Neural progenitor cell (in vitro differentiated cells): Measurements from ENCODE around the gene TRIM10. TPM values are rescaled to one million over a fixed set of nuclear protein-coding genes. Genes with fewer than 3 reads are reported as not detected.

ENCODE experiments used
- DNase-seq: peaks from one replicate; pipeline ENCODE4 v3.0.0-alpha.2; 2016; ENCODE audit warnings: low spot score
- H2AFZ ChIP-seq: fragments of 200-600 bp; sonication (generic); replicated peaks from 2 replicates; pipeline ENCODE4 v1.6.1; 2016; ENCODE audit warnings: antibody characterized with exemption
- H3F3A ChIP-seq: fragments of 200-600 bp; sonication (generic); 2 replicates; pipeline ENCODE4 v1.6.1; 2016; ENCODE audit warnings: antibody characterized with exemption, low read depth
- H3K27ac ChIP-seq: fragments of 200-600 bp; sonication (generic); 2 replicates; pipeline ENCODE4 v1.5.1; 2016; ENCODE audit warnings: mild to moderate bottlenecking
- H3K27me3 ChIP-seq: fragments of 200-600 bp; sonication (generic); 2 replicates; pipeline ENCODE4 v1.6.1; 2016; ENCODE audit warnings: mild to moderate bottlenecking, moderate library complexity
- H3K36me3 ChIP-seq: fragments of 200-600 bp; sonication (generic); 2 replicates; pipeline ENCODE4 v1.5.1; 2016
- H3K4me1 ChIP-seq: fragments of 200-600 bp; sonication (generic); 2 replicates; pipeline ENCODE4 v1.6.1; 2016; ENCODE audit warnings: mixed run types
- H3K4me2 ChIP-seq: fragments of 200-600 bp; sonication (generic); 2 replicates; pipeline ENCODE4 v1.6.1; 2016
- H3K4me3 ChIP-seq: fragments of 200-600 bp; sonication (generic); 2 replicates; pipeline ENCODE4 v1.5.1; 2016
- H3K79me2 ChIP-seq: fragments of 200-600 bp; sonication (generic); 2 replicates; pipeline ENCODE4 v1.6.1; 2016; ENCODE audit warnings: low read depth
- H3K9ac ChIP-seq: fragments of 200-600 bp; sonication (generic); 2 replicates; pipeline ENCODE4 v1.6.1; 2016
- H3K9me3 ChIP-seq: fragments of 200-600 bp; sonication (generic); 2 replicates; pipeline ENCODE4 v1.5.1; 2016; ENCODE audit warnings: low read depth
- H4K20me1 ChIP-seq: fragments of 200-600 bp; sonication (generic); 2 replicates; pipeline ENCODE4 v1.6.1; 2016; ENCODE audit warnings: low read depth
- H3K27ac Mint-ChIP-seq: 3 replicates; pipeline ENCODE4 v1.8.0; 2021; ENCODE audit warnings: mixed read lengths
- H3K27me3 Mint-ChIP-seq: 2 replicates; pipeline ENCODE4 v1.8.0; 2022; ENCODE audit warnings: low read depth, mild to moderate bottlenecking, inconsistent platforms, moderate library complexity, mixed read lengths; ENCODE audit not compliant: insufficient read depth
- H3K36me3 Mint-ChIP-seq: 3 replicates; pipeline ENCODE4 v1.8.0; 2021; ENCODE audit warnings: mixed read lengths
- H3K4me1 Mint-ChIP-seq: 3 replicates; pipeline ENCODE4 v1.8.0; 2021; ENCODE audit warnings: mixed read lengths
- H3K4me3 Mint-ChIP-seq: 3 replicates; pipeline ENCODE4 v1.8.0; 2021; ENCODE audit warnings: mild to moderate bottlenecking, moderate library complexity, mixed read lengths
- H3K9me3 Mint-ChIP-seq: 3 replicates; pipeline ENCODE4 v1.8.0; 2020; ENCODE audit warnings: mixed read lengths
- EZH2 ChIP-seq: fragments of 200-600 bp; sonication (generic); IDR thresholded peaks from 2 replicates; pipeline ENCODE4 v1.6.1; 2017; ENCODE audit warnings: antibody characterized with exemption, mild to moderate bottlenecking, moderate library complexity
- EZH2phosphoT487 ChIP-seq: fragments of 200-600 bp; sonication (generic); IDR thresholded peaks from 2 replicates; pipeline ENCODE4 v1.6.1; 2017; ENCODE audit warnings: antibody characterized with exemption
- total RNA-seq: library from RNA; depleted of rRNA; stranded (reverse); fragments of >200 nt; gene quantifications from 2 replicates; pipeline ENCODE4 v1.2.3, GENCODE V29; 2015; ENCODE audit warnings: low replicate concordance
- TF ChIP-seq, protein P1 (sequence below): fragments of 200-600 bp; sonication (generic); IDR thresholded peaks from 2 replicates; pipeline ENCODE4 v1.5.1; 2017; ENCODE audit warnings: antibody characterized with exemption, mild to moderate bottlenecking

Gene TRIM10
- total RNA-seq, 1 donor from 2014 or later, result not detected

DNA sequence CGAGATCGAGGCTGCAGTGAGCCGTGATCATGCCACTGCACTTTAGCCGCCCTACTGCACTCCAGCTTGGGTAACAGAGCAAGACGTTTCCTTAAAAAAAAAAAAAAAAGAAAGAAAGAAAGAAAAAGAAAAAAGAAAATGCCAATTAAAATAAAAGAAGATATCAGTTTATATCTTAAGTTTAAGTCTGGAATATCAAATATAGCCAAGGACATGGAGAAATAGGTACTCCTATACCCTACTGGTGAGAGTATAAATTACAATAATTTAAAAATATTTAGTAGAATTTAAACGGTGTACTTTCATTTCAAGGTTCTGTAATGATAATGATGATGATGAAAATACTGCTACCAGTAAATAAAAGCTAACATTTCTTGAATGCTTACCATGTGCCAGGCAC, 44.3 kb downstream of the TRIM10 start:
- no peaks in the 10 kb centered on the region for H3K36me3 ChIP-seq
- no peaks in the 10 kb centered on the region for H3K4me1 Mint-ChIP-seq
- no peak overlapping the region for H2AFZ ChIP-seq
- H3K4me2 ChIP-seq, result no peak overlapping the region
- no peaks in the 10 kb centered on the region for H3K79me2 ChIP-seq
- DNase-seq, result no peak
- H4K20me1 ChIP-seq, result no peaks in the 10 kb centered on the region
- H3K9me3 ChIP-seq, result no peaks in the 10 kb centered on the region
- TF ChIP-seq EZH2, result no peak
- TF ChIP-seq, protein P1, sequence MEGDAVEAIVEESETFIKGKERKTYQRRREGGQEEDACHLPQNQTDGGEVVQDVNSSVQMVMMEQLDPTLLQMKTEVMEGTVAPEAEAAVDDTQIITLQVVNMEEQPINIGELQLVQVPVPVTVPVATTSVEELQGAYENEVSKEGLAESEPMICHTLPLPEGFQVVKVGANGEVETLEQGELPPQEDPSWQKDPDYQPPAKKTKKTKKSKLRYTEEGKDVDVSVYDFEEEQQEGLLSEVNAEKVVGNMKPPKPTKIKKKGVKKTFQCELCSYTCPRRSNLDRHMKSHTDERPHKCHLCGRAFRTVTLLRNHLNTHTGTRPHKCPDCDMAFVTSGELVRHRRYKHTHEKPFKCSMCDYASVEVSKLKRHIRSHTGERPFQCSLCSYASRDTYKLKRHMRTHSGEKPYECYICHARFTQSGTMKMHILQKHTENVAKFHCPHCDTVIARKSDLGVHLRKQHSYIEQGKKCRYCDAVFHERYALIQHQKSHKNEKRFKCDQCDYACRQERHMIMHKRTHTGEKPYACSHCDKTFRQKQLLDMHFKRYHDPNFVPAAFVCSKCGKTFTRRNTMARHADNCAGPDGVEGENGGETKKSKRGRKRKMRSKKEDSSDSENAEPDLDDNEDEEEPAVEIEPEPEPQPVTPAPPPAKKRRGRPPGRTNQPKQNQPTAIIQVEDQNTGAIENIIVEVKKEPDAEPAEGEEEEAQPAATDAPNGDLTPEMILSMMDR, result peak; percentile 22
- no peak for TF ChIP-seq EZH2phosphoT487
- peaks cover 14% of the 10 kb centered on the region for H3K27me3 Mint-ChIP-seq
- H3K4me3 ChIP-seq, result no peak overlapping the region
- H3K9me3 Mint-ChIP-seq, result no peaks in the 10 kb centered on the region
- H3K27ac Mint-ChIP-seq, result no peak overlapping the region
- H3K4me1 ChIP-seq, result no peaks in the 10 kb centered on the region
- H3F3A ChIP-seq, result no peaks in the 10 kb centered on the region
- no peak overlapping the region for H3K27ac ChIP-seq
- no peak overlapping the region for H3K4me3 Mint-ChIP-seq
- H3K27me3 ChIP-seq, result peaks cover 60% of the 10 kb centered on the region
- H3K36me3 Mint-ChIP-seq, result no peaks in the 10 kb centered on the region
- no peak overlapping the region for H3K9ac ChIP-seq

- H3K4me3 Mint-ChIP-seq, result no peak overlapping the region
- H3K4me1 Mint-ChIP-seq, result no peaks in the 10 kb centered on the region
- Histone ChIP-seq H3K27me3 (peaks cover 83% of the 10 kb centered on the region), H3K27ac (no peak overlapping the region), H3K36me3 (no peaks in the 10 kb centered on the region), H3F3A (no peaks in the 10 kb centered on the region), H3K9me3 (no peaks in the 10 kb centered on the region), H4K20me1 (no peaks in the 10 kb centered on the region), H2AFZ (no peak overlapping the region), H3K4me3 (no peak overlapping the region), H3K79me2 (no peaks in the 10 kb centered on the region), H3K9ac (no peak overlapping the region), H3K4me2 (no peak overlapping the region), H3K4me1 (no peaks in the 10 kb centered on the region)
- no peaks in the 10 kb centered on the region for H3K9me3 Mint-ChIP-seq
- H3K27me3 Mint-ChIP-seq, result peaks cover 21% of the 10 kb centered on the region
- DNase-seq, result no peak
- TF ChIP-seq EZH2 (no peak), EZH2phosphoT487 (no peak)
- TF ChIP-seq, protein P1, result no peak
- H3K27ac Mint-ChIP-seq, result no peak overlapping the region
- no peaks in the 10 kb centered on the region for H3K36me3 Mint-ChIP-seq
These were observed 47.2 kb downstream of the TRIM10 start for GRCh38 chr6:30113841-30114240.

DNA sequence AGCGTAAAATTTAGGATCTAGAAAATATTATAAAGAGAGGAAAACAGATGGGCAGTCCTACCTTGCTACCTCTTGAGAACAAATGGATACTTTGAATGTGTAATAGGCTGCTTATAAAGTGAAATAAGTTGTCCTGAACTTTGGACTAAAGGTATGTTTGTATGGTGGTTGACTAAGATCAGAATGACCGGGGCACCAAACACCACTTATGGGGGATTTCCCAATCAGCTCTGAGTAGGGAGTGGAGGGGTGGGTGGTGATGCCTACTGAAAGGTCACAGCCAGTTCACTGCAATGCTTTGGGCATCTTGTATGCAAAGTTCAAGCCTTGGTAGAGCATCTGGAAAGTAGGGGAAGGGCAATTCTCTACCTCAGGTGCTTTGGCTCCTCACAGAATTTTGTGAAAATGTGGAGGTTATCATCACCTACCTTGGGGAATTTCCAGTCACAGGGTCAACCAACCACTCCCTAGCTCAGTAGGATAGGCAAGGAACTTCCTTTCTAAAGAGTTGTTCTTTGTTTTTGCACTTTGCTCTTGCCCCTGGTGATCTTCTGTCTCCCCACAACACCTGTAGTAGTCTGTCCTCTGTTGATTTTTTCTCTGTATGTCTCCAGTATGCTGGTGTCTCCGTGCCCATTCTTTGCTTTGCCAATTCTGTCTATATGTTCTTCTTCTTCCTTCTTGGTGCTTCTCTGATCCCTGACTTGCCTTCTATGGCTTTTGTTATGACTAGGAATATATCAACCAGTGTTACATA, 47.8 kb downstream of the TRIM10 start, which contains the start of gene TRIM31:
TRIM31 (minus strand) TSS at position 88 of the 757 bp plus-strand sequence. CDS start 285 bp downstream, outside the sequence.
- Mint-ChIP-seq H3K36me3 (no peaks in the 10 kb centered on the region), H3K4me3 (no peak within 1 kb of the TSS), H3K4me1 (no peaks in the 10 kb centered on the region), H3K27me3 (peaks cover 19% of the 10 kb centered on the region), H3K27ac (no peak within 1 kb of the TSS), H3K9me3 (no peaks in the 10 kb centered on the region)
- H3K9ac ChIP-seq, result no peak within 1 kb of the TSS
- H3F3A ChIP-seq, result no peaks in the 10 kb centered on the region
- H4K20me1 ChIP-seq, result no peaks in the 10 kb centered on the region
- peaks cover 89% of the 10 kb centered on the region for H3K27me3 ChIP-seq
- H2AFZ ChIP-seq, result no peak within 1 kb of the TSS
- no peak within 1 kb of the TSS for H3K27ac ChIP-seq
- no peaks in the 10 kb centered on the region for H3K4me1 ChIP-seq
- H3K4me2 ChIP-seq, result no peak within 1 kb of the TSS
- H3K4me3 ChIP-seq, result no peak within 1 kb of the TSS
- H3K36me3 ChIP-seq, result no peaks in the 10 kb centered on the region
- H3K9me3 ChIP-seq, result no peaks in the 10 kb centered on the region
- TF ChIP-seq EZH2, result no peak
- no peaks in the 10 kb centered on the region for H3K79me2 ChIP-seq
- no peak for DNase-seq

DNA sequence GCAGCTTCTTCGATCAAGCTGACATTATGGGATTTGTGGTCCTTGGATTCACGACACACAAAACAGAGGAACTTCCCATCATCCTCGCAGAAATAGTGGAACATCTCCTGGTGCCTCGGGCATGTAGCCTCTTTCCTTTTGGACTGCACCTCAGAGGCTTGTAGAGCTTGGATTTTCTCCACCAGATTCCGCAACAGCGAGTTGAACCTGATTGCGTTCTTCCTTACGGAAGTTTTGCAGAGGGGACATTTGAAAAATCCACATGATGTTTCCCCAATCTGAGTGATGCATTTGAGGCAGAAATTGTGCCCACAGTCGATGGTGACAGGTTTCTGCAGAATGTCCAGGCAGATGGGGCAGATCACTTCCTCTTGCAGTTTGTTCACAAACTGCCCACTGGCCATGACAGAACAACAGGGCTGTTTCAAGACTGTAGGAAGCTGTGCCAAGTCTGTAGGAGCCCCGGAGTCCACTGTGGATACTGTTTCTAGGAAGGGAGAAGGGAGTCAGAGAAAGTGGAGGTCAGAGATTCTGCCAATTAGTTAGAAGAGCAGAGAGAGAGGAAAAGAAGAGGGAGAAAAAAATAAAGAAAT, 48.5 kb downstream of the TRIM10 start:
- Histone ChIP-seq H3F3A (no peaks in the 10 kb centered on the region), H3K79me2 (no peaks in the 10 kb centered on the region), H3K27ac (no peak overlapping the region), H4K20me1 (no peaks in the 10 kb centered on the region), H3K4me1 (no peaks in the 10 kb centered on the region), H3K9ac (no peak overlapping the region), H2AFZ (no peak overlapping the region), H3K9me3 (no peaks in the 10 kb centered on the region), H3K36me3 (no peaks in the 10 kb centered on the region), H3K4me2 (no peak overlapping the region), H3K27me3 (peaks cover 96% of the 10 kb centered on the region), H3K4me3 (no peak overlapping the region)
- TF ChIP-seq EZH2 (no peak), EZH2phosphoT487 (no peak)
- TF ChIP-seq, protein P1, result no peak
- no peaks in the 10 kb centered on the region for H3K4me1 Mint-ChIP-seq
- H3K4me3 Mint-ChIP-seq, result no peak overlapping the region
- no peak overlapping the region for H3K27ac Mint-ChIP-seq
- no peaks in the 10 kb centered on the region for H3K36me3 Mint-ChIP-seq
- no peaks in the 10 kb centered on the region for H3K9me3 Mint-ChIP-seq
- DNase-seq, result no peak
- H3K27me3 Mint-ChIP-seq, result peaks cover 21% of the 10 kb centered on the region
